ENCODE measurements around the gene WDFY3. TPM values are rescaled to one million over a fixed set of nuclear protein-coding genes. Genes with fewer than 3 reads are reported as not detected.

Gene WDFY3
- polyA plus RNA-seq, 1 of the 3 experiments (the other 2 are of a cell fraction): 13.8 TPM

GRCh38 chr4:84932462-84932861 is 34.0 kb downstream of the WDFY3 start (continued):
- TF ChIP-seq USF2 (IDR thresholded peaks at IDR 0.05; ENCODE audit: borderline replicate concordance, low read depth, low read length): no peak
- no peak for TF ChIP-seq JUND (IDR thresholded peaks at IDR 0.05)
- no peak for TF ChIP-seq TCF12 (IDR thresholded peaks at IDR 0.05)
- no peak for TF ChIP-seq YY1 (IDR thresholded peaks at IDR 0.05; ENCODE audit: low read depth)
- TF ChIP-seq FOXJ3 (CRISPR knock-in tag; IDR thresholded peaks at IDR 0.05): no peak
- TF ChIP-seq ZBTB33 (IDR thresholded peaks at IDR 0.05; ENCODE audit: borderline replicate concordance, low read depth): no peak
- TF ChIP-seq RXRA (IDR thresholded peaks at IDR 0.05; ENCODE audit: borderline replicate concordance, low read depth): no peak
- TF ChIP-seq FOXM1 (IDR thresholded peaks at IDR 0.05; ENCODE audit: low read depth): no peak
- TF ChIP-seq RFX5 (IDR thresholded peaks at IDR 0.05; ENCODE audit: low read length): no peak

GRCh38 chr4:84931961-84932360 is 34.5 kb downstream of the WDFY3 start:
- DNase-seq: no peak
- Histone ChIP-seq H3K27me3 (ENCODE audit: insufficient read depth) (no peaks in the 10 kb centered on the region), H4K20me1 (ENCODE audit: insufficient read depth) (peaks cover under 1% of the 10 kb centered on the region; the same call in 1 of the 2 replicates), H3K4me2 (no peak overlapping the region), H3F3A (replicated peaks; ENCODE audit: insufficient read depth) (no peaks in the 10 kb centered on the region), H3K4me1 (ENCODE audit: control insufficient read depth in 1 of 2, insufficient read depth in 2 of 2, low read depth in 1 of 2, low read length in 1 of 2) (no peaks in the 10 kb centered on the region; a peak in 1 of 4 replicates), H3K4me3 (ENCODE audit: low read depth in 2 of 2, low read length in 1 of 2) (no peak overlapping the region), H3K27ac (ENCODE audit: low read depth in 2 of 2, low read length in 1 of 2) (no peak overlapping the region), H2AFZ (ENCODE audit: low read depth) (no peak overlapping the region), H3K9ac (no peak overlapping the region), H3K36me3 (replicated peaks in 1 of 2; ENCODE audit: control insufficient read depth in 1 of 2, insufficient read depth in 2 of 2, low read length in 1 of 2) (peaks cover 22 to 29% of the 10 kb centered on the region in 2 experiments), H3K9me2 (no peaks in the 10 kb centered on the region), H3K79me2 (ENCODE audit: insufficient read depth) (peaks cover 65% of the 10 kb centered on the region), H3K9me3 (no peaks in the 10 kb centered on the region)
- WGBS (ENCODE audit: low lambda C conversion rate): 91% methylated on average over 3 of the region's 3 CpGs
- CTCF ChIA-PET: no interaction called here
- TF ChIP-seq FOXM1 (IDR thresholded peaks at IDR 0.05; ENCODE audit: low read depth) (no peak), JUND (IDR thresholded peaks at IDR 0.05) (no peak), ELF1 (IDR thresholded peaks at IDR 0.05) (no peak), TAF1 (IDR thresholded peaks at IDR 0.05; ENCODE audit: borderline replicate concordance, low read depth, low read length) (no peak), REST (IDR thresholded peaks at IDR 0.05; ENCODE audit: low read depth, low read length) (no peak), PBX3 (IDR thresholded peaks at IDR 0.05) (no peak), RXRA (IDR thresholded peaks at IDR 0.05; ENCODE audit: borderline replicate concordance, low read depth) (no peak), FOXJ3 (CRISPR knock-in tag; IDR thresholded peaks at IDR 0.05) (no peak), CHD2 (IDR thresholded peaks at IDR 0.05; ENCODE audit: low read length, partially characterized antibody) (no peak), IRF3 (IDR thresholded peaks at IDR 0.05; ENCODE audit: low read depth, low read length) (no peak), TEAD4 (IDR thresholded peaks at IDR 0.05; ENCODE audit: borderline replicate concordance, insufficient read depth) (no peak), USF1 (IDR thresholded peaks at IDR 0.05; ENCODE audit: borderline replicate concordance, low read depth) (no peak)
- POLR2A ChIA-PET: no interaction called here

Measured in SK-N-SH (cell line).